Myometrial cell (primary cell): ENCODE measurements around the gene PARP6. TPM values are rescaled to one million over a fixed set of nuclear protein-coding genes. Genes with fewer than 3 reads are reported as not detected.

ENCODE experiments used
- total RNA-seq: library from RNA; depleted of rRNA; stranded (reverse); fragments of >200 nt; gene quantifications from 2 replicates; pipeline ENCODE4 v1.2.3, GENCODE V29; 2015

Gene PARP6
- 22.5 and 25.9 TPM in 2 replicates for total RNA-seq

GRCh38 chr15:72272213-72272996, at the start of gene PARP6:
PARP6 (minus strand) TSS chr15:72272554; CDS start chr15:72267477, 5,077 bp downstream.

GRCh38 chr15:72319985-72320671, 47.8 kb upstream of the PARP6 start, which contains the start of gene CELF6:
CELF6 (minus strand) TSS chr15:72320157; CDS start chr15:72319874, 283 bp downstream.

DNA sequence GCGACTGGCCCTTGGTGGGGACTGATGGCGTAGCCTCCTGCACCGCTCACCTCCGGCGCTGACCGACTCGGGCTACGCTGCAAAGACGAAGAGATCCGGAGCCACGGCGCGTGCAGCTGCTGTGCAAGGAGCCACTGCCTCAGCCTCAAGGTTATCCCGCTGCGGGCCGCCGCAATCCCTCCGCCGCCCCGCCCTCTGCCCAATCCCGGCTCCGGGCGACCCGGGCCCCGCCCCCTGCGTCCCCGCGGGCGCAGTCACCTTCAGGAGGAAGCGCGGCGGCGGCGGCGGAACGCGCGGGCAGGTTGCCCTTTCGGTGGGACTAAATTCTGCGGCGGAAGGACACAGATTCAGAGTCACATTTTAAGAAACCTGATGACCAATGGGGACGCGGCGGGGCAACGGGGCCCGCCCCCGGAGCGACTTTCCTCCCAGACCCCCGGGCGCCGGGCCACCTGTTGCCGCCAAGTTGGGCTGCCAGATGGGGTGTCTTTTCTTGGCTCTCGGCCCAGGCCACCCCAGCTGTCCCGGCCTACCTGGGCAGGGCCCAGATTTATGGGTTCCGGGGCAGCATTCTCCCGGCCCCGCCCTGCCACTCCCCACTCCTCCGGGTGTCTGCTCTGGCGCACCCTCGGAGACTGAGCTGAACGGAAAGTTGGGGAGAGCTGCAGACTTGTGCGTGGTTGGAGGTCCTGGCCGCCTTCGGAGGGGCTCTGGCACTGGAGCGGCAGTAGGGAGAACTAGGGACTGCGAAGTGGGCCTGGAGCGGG, 41.1 kb downstream of the PARP6 start, which contains the start of gene PKM:
PKM (minus strand) TSS at position 125 of the 767 bp plus-strand sequence. CDS start 12,093 bp downstream, outside the sequence.

GRCh38 chr15:72197460-72198355, 74.6 kb downstream of the PARP6 start, which contains the start of gene GRAMD2A:
GRAMD2A (minus strand) TSS chr15:72197787.

Other genes starting within 250 kb of the PARP6 start
- 15.3 and 17.4 TPM in 2 replicates for gene MYO9A, start 154.4 kb downstream of the PARP6 start, total RNA-seq
- 1.4 and 3.5 TPM in 2 replicates for gene SENP8, start 154.2 kb downstream of the PARP6 start, total RNA-seq
- gene GRAMD2A, start 74.8 kb downstream of the PARP6 start, total RNA-seq, result 0.18 TPM in 1 of 2 replicates, not detected in the other
- 2,541 and 2,790 TPM in 2 replicates for gene PKM, start 41.4 kb downstream of the PARP6 start, total RNA-seq
- not detected in 2 replicates for gene CELF6, start 47.6 kb upstream of the PARP6 start, total RNA-seq
- 75.0 and 98.6 TPM in 2 replicates for gene HEXA, start 103.5 kb upstream of the PARP6 start, total RNA-seq
- gene TMEM202, start 125.8 kb upstream of the PARP6 start, total RNA-seq, result not detected in 2 replicates
- 16.7 and 19.3 TPM in 2 replicates for gene ARIH1, start 201.8 kb upstream of the PARP6 start, total RNA-seq